Spinal cord (tissue), 10 donors: ENCODE results near the gene HS2ST1. TPM values are rescaled to one million over a fixed set of nuclear protein-coding genes. Genes with fewer than 3 reads are reported as not detected.
"Not testable (repeated sequence)": the region's sequence is repeated elsewhere in the genome, so short reads cannot be mapped to it uniquely, and the experiment has no call there.

ENCODE experiments used
- DNase-seq, 6 donors: peaks; one replicate each; pipeline versions ENCODE4 v3.0.0 to v3.0.0-alpha.2; 2013 to 2015; ENCODE audit warnings: low spot score in 6 of 6, low read depth in 4 of 6
- H3K27ac ChIP-seq: one replicate; pipeline ENCODE4 v1.5.1; 2013; ENCODE audit warnings: low read depth, low read length, control low read depth
- H3K27me3 ChIP-seq: one replicate; pipeline ENCODE4 v1.6.1; 2013; ENCODE audit warnings: low read length; ENCODE audit not compliant: control insufficient read depth, insufficient read depth
- H3K36me3 ChIP-seq: one replicate; pipeline ENCODE4 v1.6.1; 2013; ENCODE audit warnings: low read length; ENCODE audit not compliant: control insufficient read depth, insufficient read depth
- H3K4me1 ChIP-seq: one replicate; pipeline ENCODE4 v1.6.1; 2013; ENCODE audit warnings: low read length; ENCODE audit not compliant: control insufficient read depth, insufficient read depth
- H3K4me3 ChIP-seq: one replicate; pipeline ENCODE4 v1.5.1; 2013; ENCODE audit warnings: low read depth, low read length, control low read depth
- H3K9me3 ChIP-seq: one replicate; pipeline ENCODE4 v1.6.1; 2013; ENCODE audit warnings: low read length; ENCODE audit not compliant: control insufficient read depth, insufficient read depth
- WGBS: methylation state at CpG from one replicate; pipeline ENCODE4 v1.1.5; 2013; ENCODE audit warnings: missing lambda C conversion rate; ENCODE audit not compliant: insufficient coverage; 5-methylcytosine and 5-hydroxymethylcytosine counted together
- polyA plus RNA-seq, 2 donors: library from polyadenylated mRNA; unstranded; fragments of 120-200 nt; gene quantifications; one replicate each; pipeline ENCODE4 v1.2.1, GENCODE V29; 2013; ENCODE audit not compliant: insufficient read length in 2 of 2
- total RNA-seq, 2 donors: library from RNA; depleted of rRNA in 1 of 2; stranded (reverse); fragments of 120-200 nt in 1 of 2; fragments of >200 nt in 1 of 2; gene quantifications; one replicate each; pipeline versions ENCODE4 v1.2.3 to v1.2.4, GENCODE V29; 2013 to 2014
- donor health status: healthy.

The HS2ST1 gene
- total and polyA plus RNA-seq, 4 donors: 24.2 to 51.0 (median 37.3) TPM

DNA sequence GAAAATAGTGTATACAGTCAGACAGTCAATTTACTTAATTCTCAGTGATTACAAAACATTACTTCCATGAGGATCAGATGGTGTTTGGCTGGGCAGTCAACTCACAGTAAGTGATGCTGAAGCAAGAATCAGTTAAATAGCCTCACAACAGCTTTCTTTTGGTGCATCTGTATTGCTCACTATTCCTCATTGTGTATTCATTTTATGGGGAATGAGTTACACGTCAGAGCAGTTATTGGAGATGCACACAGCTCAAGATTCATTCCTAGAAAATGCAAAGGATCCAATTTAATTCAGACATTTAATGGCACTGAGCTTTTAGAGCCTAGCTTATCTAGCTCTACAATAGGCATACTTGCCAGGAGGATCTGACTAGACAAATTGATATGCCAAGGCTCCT, 150.6 kb downstream of the HS2ST1 start:
- Histone ChIP-seq H3K9me3 (peaks cover 4% of the 10 kb centered on the region), H3K4me1 (no peaks in the 10 kb centered on the region), H3K36me3 (no peaks in the 10 kb centered on the region), H3K4me3 (no peak overlapping the region), H3K27ac (no peak overlapping the region), H3K27me3 (no peaks in the 10 kb centered on the region)
- no CpG with 5 or more reads among the region's 1 CpG for WGBS
- DNase-seq: no peak

DNA sequence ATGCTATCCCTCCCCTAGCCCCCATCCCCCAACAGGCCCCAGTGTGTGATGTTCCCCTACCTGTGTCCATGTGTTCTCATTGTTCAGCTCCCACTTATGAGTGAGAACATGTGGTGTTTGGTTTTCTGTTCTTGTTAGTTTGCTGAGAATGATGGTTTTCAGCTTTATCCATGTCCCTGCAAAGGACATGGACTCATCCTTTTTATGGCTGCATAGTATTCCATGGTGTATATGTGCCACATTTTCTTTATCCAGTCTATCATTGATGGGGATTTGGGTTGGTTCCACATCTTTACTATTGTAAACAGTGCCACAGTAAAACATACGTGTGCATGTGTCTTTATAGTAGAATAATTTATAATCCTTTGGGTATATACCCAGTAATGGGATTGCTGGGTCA, 152.3 kb downstream of the HS2ST1 start:
- DNase-seq, H3K4me3 ChIP-seq, H3K9me3 ChIP-seq, H3K4me1 ChIP-seq, H3K36me3 ChIP-seq, H3K27ac ChIP-seq, H3K27me3 ChIP-seq: not testable (repeated sequence)
- no CpG with 5 or more reads among the region's 1 CpG for WGBS

DNA sequence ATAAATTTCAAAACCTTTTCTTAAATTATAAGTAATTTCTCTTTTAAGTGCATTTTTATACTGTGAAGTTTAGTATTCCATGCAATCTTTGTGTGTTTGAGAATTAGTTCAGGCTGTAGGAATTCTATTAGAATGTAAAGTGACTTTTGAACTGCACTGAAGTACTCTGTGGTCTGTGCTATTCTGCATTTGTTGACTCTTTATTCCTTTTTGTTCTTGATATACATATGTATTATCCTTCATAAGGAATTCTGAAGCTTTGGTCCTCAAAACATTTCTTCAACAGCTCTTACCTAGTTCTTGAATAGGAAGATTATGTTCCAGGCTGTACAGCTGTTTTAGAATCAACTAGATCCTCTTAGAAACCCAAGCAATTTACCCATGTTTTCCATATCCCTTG, 158.0 kb downstream of the HS2ST1 start:
- no peak overlapping the region for H3K27ac ChIP-seq
- DNase-seq: no peak

DNA sequence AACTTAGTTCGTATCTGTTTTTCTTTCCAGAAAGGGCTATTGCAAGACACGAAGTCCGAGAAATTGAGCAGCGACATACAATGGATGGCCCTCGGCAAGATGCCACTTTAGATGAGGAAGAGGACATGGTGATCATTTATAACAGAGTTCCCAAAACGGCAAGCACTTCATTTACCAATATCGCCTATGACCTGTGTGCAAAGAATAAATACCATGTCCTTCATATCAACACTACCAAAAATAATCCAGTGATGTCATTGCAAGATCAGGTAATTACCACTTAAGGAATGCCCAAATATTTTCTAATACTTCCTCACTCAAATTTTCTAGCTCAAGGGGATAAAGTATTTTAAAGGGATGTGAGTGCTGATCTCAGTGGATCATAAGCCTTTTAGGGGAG, 158.5 kb downstream of the HS2ST1 start:
- Histone ChIP-seq H3K27me3 (no peaks in the 10 kb centered on the region), H3K36me3 (no peaks in the 10 kb centered on the region), H3K4me3 (no peak overlapping the region), H3K9me3 (no peaks in the 10 kb centered on the region), H3K27ac (no peak overlapping the region), H3K4me1 (no peaks in the 10 kb centered on the region)
- DNase-seq: no peak
- 96% methylated on average over 4 of the region's 7 CpGs for WGBS

More for the DNA sequence above, 158.0 kb downstream of the HS2ST1 start:
- Histone ChIP-seq H3K27me3 (no peaks in the 10 kb centered on the region), H3K9me3 (no peaks in the 10 kb centered on the region), H3K4me1 (no peaks in the 10 kb centered on the region), H3K4me3 (no peak overlapping the region), H3K36me3 (no peaks in the 10 kb centered on the region)

DNA sequence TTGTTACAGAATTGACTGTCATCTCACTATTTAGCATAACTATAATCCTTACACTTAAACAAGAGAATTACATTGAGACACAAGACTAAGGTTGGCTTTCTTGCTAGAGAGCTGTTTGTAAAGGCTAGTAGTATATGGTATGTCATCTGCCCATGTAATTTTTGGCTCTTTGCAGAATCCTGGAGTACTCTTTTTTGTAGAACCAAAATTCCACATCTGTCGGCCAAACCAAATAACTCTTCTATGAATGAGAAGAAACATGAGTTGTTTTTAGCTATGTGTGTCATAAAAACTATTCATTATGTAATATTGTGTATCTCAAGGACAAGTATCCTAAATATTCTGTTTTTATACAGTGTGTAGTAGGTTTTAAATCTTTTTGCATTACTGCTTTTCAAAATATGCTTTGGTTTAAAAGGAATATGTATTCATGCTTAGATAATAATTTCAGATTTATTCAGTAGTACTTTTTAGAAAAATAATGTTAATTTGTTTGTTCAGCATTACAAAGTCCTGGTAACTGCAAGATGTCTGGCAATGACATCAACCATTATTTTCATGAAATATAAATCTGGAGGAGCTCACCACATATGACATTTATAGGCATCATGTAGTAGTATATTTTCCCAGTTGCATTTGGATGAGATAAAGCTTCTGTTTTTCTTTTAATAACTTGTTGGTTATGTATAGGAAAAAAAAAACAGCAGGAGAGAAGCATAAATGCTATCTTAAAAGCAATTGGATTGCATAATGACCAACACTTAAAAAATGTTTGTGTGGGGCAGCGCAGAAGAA, 159.8 kb downstream of the HS2ST1 start:
- WGBS: no CpG with 5 or more reads among the region's 2 CpGs
- H3K9me3 ChIP-seq: no peaks in the 10 kb centered on the region
- no peaks in the 10 kb centered on the region for H3K27me3 ChIP-seq

DNA sequence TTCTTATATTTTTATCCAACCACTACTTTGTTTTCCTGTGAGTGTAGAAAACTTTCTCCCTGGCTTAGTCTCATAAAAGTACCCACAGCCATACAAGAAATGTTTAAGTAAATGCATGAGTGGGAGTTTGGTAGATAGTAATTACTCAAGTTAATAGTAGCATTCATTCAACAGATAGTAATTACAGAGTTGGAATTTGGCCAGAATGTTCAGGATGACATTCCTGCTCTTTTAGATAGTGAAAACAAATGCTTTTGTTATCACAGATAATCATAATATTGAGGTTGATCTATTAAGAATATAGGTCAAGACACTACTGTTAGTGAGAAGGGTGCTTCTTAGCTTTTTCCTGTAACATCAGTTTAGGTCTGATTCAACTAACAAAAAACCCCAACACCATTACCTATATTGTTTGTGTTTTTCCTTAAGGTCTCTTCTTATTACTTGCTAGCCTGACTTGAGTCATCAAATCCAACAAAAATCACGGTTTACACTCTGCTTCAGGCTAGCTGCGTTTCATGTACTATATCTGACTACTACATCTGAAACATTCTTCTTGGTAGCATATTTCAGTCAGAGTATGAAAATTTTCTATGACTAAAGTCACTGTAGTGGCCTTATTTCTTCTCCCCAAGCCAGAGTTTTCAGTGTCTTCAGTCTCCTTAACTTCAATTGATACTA, 163.7 kb downstream of the HS2ST1 start:
- WGBS: no CpG with 5 or more reads among the region's 2 CpGs
- Histone ChIP-seq H3K4me1 (no peaks in the 10 kb centered on the region), H3K36me3 (no peaks in the 10 kb centered on the region), H3K4me3 (no peak overlapping the region), H3K27me3 (no peaks in the 10 kb centered on the region), H3K27ac (no peak overlapping the region), H3K9me3 (no peaks in the 10 kb centered on the region)
- DNase-seq: no peak

More for the DNA sequence above, 159.8 kb downstream of the HS2ST1 start:
- no peak overlapping the region for H3K4me3 ChIP-seq
- no peaks in the 10 kb centered on the region for H3K36me3 ChIP-seq
- H3K4me1 ChIP-seq: no peaks in the 10 kb centered on the region
- peak in 1 of 6 donors; percentile 13 for DNase-seq
- no peak overlapping the region for H3K27ac ChIP-seq

DNA sequence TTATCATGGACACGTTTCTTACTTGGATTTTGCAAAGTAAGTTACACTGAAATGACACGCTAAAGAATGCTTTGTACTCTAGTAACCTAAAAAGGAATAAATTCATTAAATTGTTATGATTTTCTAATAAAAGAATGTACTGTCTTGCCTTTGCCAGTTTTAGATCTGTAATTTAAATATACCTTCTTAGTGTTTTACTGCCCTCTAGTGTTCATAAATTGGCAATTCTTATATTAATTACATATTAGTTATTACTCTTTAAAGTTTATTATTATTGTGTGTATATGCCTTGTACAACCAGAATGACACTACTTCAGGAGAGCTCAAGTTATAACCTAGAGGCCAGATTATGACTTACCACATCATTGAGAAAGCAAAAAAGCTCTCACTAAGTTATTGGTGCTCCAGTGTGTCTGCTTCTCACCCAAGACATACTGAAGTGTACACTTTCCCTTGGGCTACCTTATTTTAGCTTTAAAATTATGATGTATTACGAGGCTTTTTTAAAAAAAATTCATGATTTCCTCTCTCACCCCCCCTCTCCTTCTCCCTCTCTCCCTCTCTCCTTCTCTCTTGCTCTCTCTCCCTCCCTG, 169.9 kb downstream of the HS2ST1 start:
- Histone ChIP-seq H3K9me3 (no peaks in the 10 kb centered on the region), H3K27me3 (no peaks in the 10 kb centered on the region), H3K4me3 (no peak overlapping the region), H3K36me3 (no peaks in the 10 kb centered on the region), H3K27ac (no peak overlapping the region), H3K4me1 (no peaks in the 10 kb centered on the region)
- WGBS: no CpG with 5 or more reads among the region's 3 CpGs
- DNase-seq: peak in 5 of 6 donors; percentile 9 to 83 (median 17)

DNA sequence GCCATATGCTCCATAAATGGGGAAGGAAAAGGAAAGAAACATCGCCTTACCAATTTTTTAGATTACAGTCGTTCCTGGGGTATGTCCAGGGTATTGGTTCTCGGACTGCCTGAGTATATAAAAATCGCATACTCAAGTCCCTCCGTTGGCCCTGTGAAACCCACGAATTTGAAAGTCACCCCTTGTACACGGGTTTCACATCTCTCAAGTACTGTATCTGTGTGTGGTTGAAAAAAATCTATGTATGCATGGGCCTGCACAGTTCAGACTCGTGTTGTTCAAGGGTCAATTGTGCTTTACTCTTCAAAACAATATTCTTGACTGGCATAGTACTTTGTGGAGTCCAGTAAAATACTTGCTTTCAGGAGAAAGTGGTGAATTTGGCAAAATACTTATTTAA, 171.7 kb downstream of the HS2ST1 start:
- H3K27me3 ChIP-seq: no peaks in the 10 kb centered on the region
- H3K27ac ChIP-seq: no peak overlapping the region
- H3K4me3 ChIP-seq: no peak overlapping the region
- H3K9me3 ChIP-seq: no peaks in the 10 kb centered on the region
- no peaks in the 10 kb centered on the region for H3K4me1 ChIP-seq
- DNase-seq: no peak
- 92% methylated on average over 4 of the region's 8 CpGs for WGBS
- H3K36me3 ChIP-seq: no peaks in the 10 kb centered on the region

DNA sequence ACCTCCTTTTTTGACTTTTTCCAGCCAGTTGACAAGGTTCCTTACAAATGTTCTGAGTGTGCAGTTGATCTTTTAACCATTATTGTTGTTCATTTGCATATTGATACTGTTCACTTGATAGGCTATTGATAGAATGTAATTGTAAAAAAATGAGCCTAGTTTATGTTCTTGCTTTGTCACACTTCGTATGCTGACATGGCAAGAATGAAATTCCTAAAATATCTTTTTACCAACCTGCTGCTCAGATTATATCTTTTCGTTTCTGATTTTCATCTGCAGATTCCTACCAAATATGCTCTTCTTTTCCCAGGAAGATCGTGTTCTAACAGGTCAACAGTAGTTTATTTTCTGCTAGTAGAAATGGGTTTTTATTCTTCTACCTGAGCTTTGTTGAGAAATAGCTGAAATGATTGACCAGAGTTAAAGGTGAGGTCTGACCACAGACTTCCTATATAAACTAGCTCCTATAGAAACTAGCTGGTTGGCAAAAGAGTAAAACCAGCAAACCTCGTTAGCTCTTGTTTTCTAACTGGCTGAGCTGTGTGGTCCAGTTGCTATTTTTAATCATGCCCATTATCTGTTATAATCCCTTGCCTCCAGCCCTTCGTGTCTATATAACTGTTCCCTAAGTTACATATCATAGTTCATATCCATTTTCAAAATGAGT, 174.8 kb downstream of the HS2ST1 start:
- DNase-seq: no peak
- Histone ChIP-seq H3K9me3 (no peaks in the 10 kb centered on the region), H3K36me3 (no peaks in the 10 kb centered on the region), H3K27ac (no peak overlapping the region), H3K4me3 (no peak overlapping the region), H3K4me1 (no peaks in the 10 kb centered on the region), H3K27me3 (no peaks in the 10 kb centered on the region)
- 44% methylated on average over 2 of the region's 5 CpGs for WGBS
